ENCODE results near the gene TULP1. TPM values are rescaled to one million over a fixed set of nuclear protein-coding genes. Genes with fewer than 3 reads are reported as not detected.

The TULP1 gene
- total and polyA plus RNA-seq, 2 of the 4 experiments (the other 2 are of a cell fraction), result not detected

- CTCF ChIA-PET, result no interaction called here
- TF ChIP-seq BHLHE40 (IDR thresholded peaks at IDR 0.05; ENCODE audit: low read depth, low read length), result no peak
- TF ChIP-seq MAZ (IDR thresholded peaks at IDR 0.05; ENCODE audit: borderline replicate concordance, low read depth, low read length), result no peak
- TF ChIP-seq SMC3 (IDR thresholded peaks at IDR 0.05; ENCODE audit: low read depth, low read length), result no peak
- no peak for TF ChIP-seq RAD21 (IDR thresholded peaks at IDR 0.05; ENCODE audit: low read length)
- no peak for TF ChIP-seq USF2 (IDR thresholded peaks at IDR 0.05; ENCODE audit: low read depth, low read length)
- no peak for TF ChIP-seq CHD1 (IDR thresholded peaks at IDR 0.05; ENCODE audit: low read depth, low read length)
- TF ChIP-seq MXI1 (IDR thresholded peaks at IDR 0.05; ENCODE audit: borderline replicate concordance, low read depth, low read length), result no peak
- TF ChIP-seq, protein P1, sequence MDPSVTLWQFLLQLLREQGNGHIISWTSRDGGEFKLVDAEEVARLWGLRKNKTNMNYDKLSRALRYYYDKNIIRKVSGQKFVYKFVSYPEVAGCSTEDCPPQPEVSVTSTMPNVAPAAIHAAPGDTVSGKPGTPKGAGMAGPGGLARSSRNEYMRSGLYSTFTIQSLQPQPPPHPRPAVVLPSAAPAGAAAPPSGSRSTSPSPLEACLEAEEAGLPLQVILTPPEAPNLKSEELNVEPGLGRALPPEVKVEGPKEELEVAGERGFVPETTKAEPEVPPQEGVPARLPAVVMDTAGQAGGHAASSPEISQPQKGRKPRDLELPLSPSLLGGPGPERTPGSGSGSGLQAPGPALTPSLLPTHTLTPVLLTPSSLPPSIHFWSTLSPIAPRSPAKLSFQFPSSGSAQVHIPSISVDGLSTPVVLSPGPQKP (IDR thresholded peaks at IDR 0.05; ENCODE audit: borderline replicate concordance, low read depth, low read length), result no peak
- no peak; the same call in 1 of the 2 replicates for TF ChIP-seq POLR2A (IDR thresholded peaks at IDR 0.05; ENCODE audit: low read depth, low read length)
- TF ChIP-seq NFE2L2 (IDR thresholded peaks at IDR 0.05; ENCODE audit: low read depth, low read length), result no peak
- no peak for TF ChIP-seq RCOR1 (IDR thresholded peaks at IDR 0.05; ENCODE audit: insufficient replicate concordance, low read length)
- no peak for TF ChIP-seq MAFK (IDR thresholded peaks at IDR 0.05; ENCODE audit: low read depth, low read length)
- no peak for TF ChIP-seq FOS (IDR thresholded peaks at IDR 0.05; ENCODE audit: low read depth, low read length)
- TF ChIP-seq, protein P2, sequence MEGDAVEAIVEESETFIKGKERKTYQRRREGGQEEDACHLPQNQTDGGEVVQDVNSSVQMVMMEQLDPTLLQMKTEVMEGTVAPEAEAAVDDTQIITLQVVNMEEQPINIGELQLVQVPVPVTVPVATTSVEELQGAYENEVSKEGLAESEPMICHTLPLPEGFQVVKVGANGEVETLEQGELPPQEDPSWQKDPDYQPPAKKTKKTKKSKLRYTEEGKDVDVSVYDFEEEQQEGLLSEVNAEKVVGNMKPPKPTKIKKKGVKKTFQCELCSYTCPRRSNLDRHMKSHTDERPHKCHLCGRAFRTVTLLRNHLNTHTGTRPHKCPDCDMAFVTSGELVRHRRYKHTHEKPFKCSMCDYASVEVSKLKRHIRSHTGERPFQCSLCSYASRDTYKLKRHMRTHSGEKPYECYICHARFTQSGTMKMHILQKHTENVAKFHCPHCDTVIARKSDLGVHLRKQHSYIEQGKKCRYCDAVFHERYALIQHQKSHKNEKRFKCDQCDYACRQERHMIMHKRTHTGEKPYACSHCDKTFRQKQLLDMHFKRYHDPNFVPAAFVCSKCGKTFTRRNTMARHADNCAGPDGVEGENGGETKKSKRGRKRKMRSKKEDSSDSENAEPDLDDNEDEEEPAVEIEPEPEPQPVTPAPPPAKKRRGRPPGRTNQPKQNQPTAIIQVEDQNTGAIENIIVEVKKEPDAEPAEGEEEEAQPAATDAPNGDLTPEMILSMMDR (conservative IDR thresholded peaks at IDR 0.05; ENCODE audit: low read depth, low read length), result no peak
- no peak for TF ChIP-seq CEBPB (IDR thresholded peaks at IDR 0.05; ENCODE audit: low read depth, low read length)
Observed at GRCh38 chr6:35474131-35474941, 38.4 kb downstream of the TULP1 start.

More at GRCh38 chr6:35474131-35474941, 38.4 kb downstream of the TULP1 start:
- Histone ChIP-seq H3K27ac (ENCODE audit: insufficient read depth, low read length) (no peak overlapping the region), H2BK20ac (ENCODE audit: low read depth, low read length) (no peak overlapping the region), H2BK5ac (ENCODE audit: low read depth, low read length, poor library complexity, severe bottlenecking) (no peak overlapping the region), H2AFZ (replicated peaks; ENCODE audit: low read length, poor library complexity) (no peak overlapping the region), H3K4me1 (ENCODE audit: control insufficient read depth, insufficient read depth, low read length) (peaks cover 10% of the 10 kb centered on the region), H3K4me2 (ENCODE audit: low read depth, low read length) (no peak overlapping the region), H2AK5ac (ENCODE audit: low read depth, low read length) (no peak overlapping the region), H4K8ac (ENCODE audit: low read depth in 2 of 2, low read length in 2 of 2) (no peak overlapping the region), H3K18ac (ENCODE audit: low read depth, low read length) (no peak overlapping the region), H2AK9ac (replicated peaks; ENCODE audit: low read depth, low read length, poor library complexity) (peak overlapping the region; percentile 57), H2BK120ac (ENCODE audit: low read depth, low read length) (no peak overlapping the region), H3K4ac (ENCODE audit: low read depth, low read length) (no peak overlapping the region), H3K9me3 (ENCODE audit: control insufficient read depth, insufficient read depth, low read length) (no peaks in the 10 kb centered on the region), H3K4me3 (ENCODE audit: insufficient read depth, low read depth, low read length) (no peak overlapping the region), H3K23ac (ENCODE audit: low read depth, low read length) (no peak overlapping the region), H4K91ac (ENCODE audit: insufficient read depth, low read depth, low read length) (no peak overlapping the region), H3K79me1 (ENCODE audit: low read depth in 1 of 2, low read length in 2 of 2) (peaks cover 7 to 47% of the 10 kb centered on the region in 2 experiments; a peak in 3 of 4 replicates), H3K9me1 (ENCODE audit: insufficient read depth, low read length) (0 out of 2 replicates have a peak, but pooled peaks cover 6% of the 10 kb centered on the region), H3K14ac (replicated peaks; ENCODE audit: low read depth, low read length) (no peak overlapping the region), H4K5ac (ENCODE audit: low read depth, low read length) (no peak overlapping the region), H2BK15ac (ENCODE audit: low read depth, low read length) (no peak overlapping the region), H3K9ac (ENCODE audit: low read depth, low read length) (no peak overlapping the region), H3K36me3 (ENCODE audit: control insufficient read depth, insufficient read depth, low read length) (peaks cover 65% of the 10 kb centered on the region), H3K27me3 (ENCODE audit: control insufficient read depth, insufficient read depth, low read length) (no peaks in the 10 kb centered on the region), H3K56ac (ENCODE audit: extremely low read depth, insufficient read depth, low read length) (no peak overlapping the region), H4K20me1 (ENCODE audit: insufficient read depth, low read length) (peaks cover 63% of the 10 kb centered on the region)
- DNase-seq (no peak), ATAC-seq (ENCODE audit: low read depth) (peak; percentile 3)
- WGBS, 2 experiments (ENCODE audit: extremely low coverage in 2 of 2, insufficient read length in 1 of 2), result 95% methylated on average over 4 of the region's 14 CpGs; no CpG with 5 or more reads in 1 of the 2 experiments
- no TSS peak for BruUV-seq (replicated peaks)
- POLR2A ChIA-PET (ENCODE audit: unreplicated experiment), result interaction anchor here (0.6 to 0.9 kb wide), 5 partner anchors 7 to 441 kb away, joined by 3 to 7 read pairs (median 4); no protein-coding TSS in a partner anchor
- intact Hi-C loops (cut with micrococcal nuclease) (no loop called here), dilution Hi-C loops (cut with HindIII; ENCODE audit: low sequenced_read_pairs, unreplicated experiment) (no loop called here), in situ Hi-C loops (cut with MboI; ENCODE audit: low sequenced_read_pairs) (no loop called here)

All from IMR-90 (cell line).